ENCODE data around the gene APOH. TPM values are rescaled to one million over a fixed set of nuclear protein-coding genes. Genes with fewer than 3 reads are reported as not detected.

The APOH gene
- total and polyA plus RNA-seq, 2 of the 13 experiments (the other 11 are each of a cell fraction or from before 2014, with no cell fraction given), result 4,846 to 5,748 TPM

GRCh38 chr17:66187718-66188117 lies 41.5 kb downstream of the APOH start:
- Histone ChIP-seq H3K27me3 (ENCODE audit: control insufficient read depth in 1 of 2, insufficient read depth in 2 of 2, low read length in 2 of 2) (no peaks in the 10 kb centered on the region; a peak in 1 of 5 replicates), H3K27ac (ENCODE audit: extremely low read length, insufficient read depth, low read length) (no peak overlapping the region), H3K9me3 (ENCODE audit: low read length) (no peaks in the 10 kb centered on the region), H4K20me1 (ENCODE audit: insufficient read depth, low read length) (no peaks in the 10 kb centered on the region), H3K4me2 (ENCODE audit: low read depth, low read length) (no peak overlapping the region), H3K4me1 (ENCODE audit: insufficient read depth, low read length) (peaks cover 18% of the 10 kb centered on the region), H3K9ac (ENCODE audit: insufficient read depth, low read depth, low read length) (no peak overlapping the region), H3K4me3 (replicated peaks in 1 of 3; ENCODE audit: insufficient read depth in 1 of 3, low read depth in 2 of 3, low read length in 3 of 3) (no peak overlapping the region), H2AFZ (ENCODE audit: low read length) (no peak overlapping the region), H3K36me3 (replicated peaks in 1 of 2; ENCODE audit: control insufficient read depth in 1 of 2, insufficient read depth in 2 of 2, low read length in 2 of 2) (no peaks in the 10 kb centered on the region), H3K79me2 (ENCODE audit: insufficient read depth, low read length) (peaks cover 3% of the 10 kb centered on the region)
- CTCF ChIA-PET (ENCODE audit: low intra/inter-chr PET ratio, low total read pairs), result no interaction called here
- POLR2A ChIA-PET, result no interaction called here
- WGBS (ENCODE audit: low lambda C conversion rate), result 94% methylated on average over 2 of the region's 2 CpGs
- no TSS peak for BruUV-seq (replicated peaks)
- ATAC-seq (no peak), FAIRE-seq (no peak), DNase-seq (ENCODE audit: low spot score) (no peak)
- intact Hi-C loops (cut with micrococcal nuclease; ENCODE audit: unreplicated experiment) (no loop called here), in situ Hi-C loops (cut with HindIII; ENCODE audit: extremely low pct_ligation_motif_present, low pct_unique_long_range_greater_than_20kb) (no loop called here)
- TF ChIP-seq ATF7 (IDR thresholded peaks at IDR 0.05) (peak; percentile 98), ATF7 (CRISPR knock-in tag; IDR thresholded peaks at IDR 0.05) (no peak), CREB1 (IDR thresholded peaks at IDR 0.05) (peak; percentile 82), CREB1 (CRISPR knock-in tag; IDR thresholded peaks at IDR 0.05) (no peak), YY1 (IDR thresholded peaks at IDR 0.05; ENCODE audit: insufficient read depth, insufficient replicate concordance, low read depth, low read length) (no peak)

- H2AFZ ChIP-seq (ENCODE audit: low read length), result no peak overlapping the region
- H3K79me2 ChIP-seq (ENCODE audit: insufficient read depth, low read length), result peaks cover 3% of the 10 kb centered on the region
- BruUV-seq (replicated peaks), result no TSS peak
- H3K36me3 ChIP-seq (replicated peaks in 1 of 2; ENCODE audit: control insufficient read depth in 1 of 2, insufficient read depth in 2 of 2, low read length in 2 of 2), result peaks cover 0 to 4% of the 10 kb centered on the region in 2 experiments; a peak in 1 of 5 replicates
- peaks cover 10% of the 10 kb centered on the region for H3K4me1 ChIP-seq (ENCODE audit: insufficient read depth, low read length)
- in situ Hi-C loops (cut with HindIII; ENCODE audit: extremely low pct_ligation_motif_present, low pct_unique_long_range_greater_than_20kb) (no loop called here), intact Hi-C loops (cut with micrococcal nuclease; ENCODE audit: unreplicated experiment) (no loop called here)
- no peak overlapping the region for H3K27ac ChIP-seq (ENCODE audit: extremely low read length, insufficient read depth, low read length)
- ATAC-seq, result no peak
- H3K27me3 ChIP-seq (ENCODE audit: control insufficient read depth in 1 of 2, insufficient read depth in 2 of 2, low read length in 2 of 2), result no peaks in the 10 kb centered on the region
- no peaks in the 10 kb centered on the region for H4K20me1 ChIP-seq (ENCODE audit: insufficient read depth, low read length)
- H3K9ac ChIP-seq (ENCODE audit: insufficient read depth, low read depth, low read length), result no peak overlapping the region
- H3K9me3 ChIP-seq (ENCODE audit: low read length), result no peaks in the 10 kb centered on the region
- TF ChIP-seq ZNF558 (CRISPR knock-in tag; IDR thresholded peaks at IDR 0.05; ENCODE audit: borderline replicate concordance), result no peak
- TF ChIP-seq HOXA9 (CRISPR knock-in tag; IDR thresholded peaks at IDR 0.05; ENCODE audit: borderline replicate concordance), result no peak
- no peak overlapping the region for H3K4me2 ChIP-seq (ENCODE audit: low read depth, low read length)
- no peak overlapping the region for H3K4me3 ChIP-seq (replicated peaks in 1 of 3; ENCODE audit: insufficient read depth in 1 of 3, low read depth in 2 of 3, low read length in 3 of 3)
- DNase-seq (ENCODE audit: low spot score), result no peak
- FAIRE-seq, result no peak
- CTCF ChIA-PET (ENCODE audit: low intra/inter-chr PET ratio, low total read pairs), result no interaction called here
- POLR2A ChIA-PET, result no interaction called here
- WGBS (ENCODE audit: low lambda C conversion rate), result 93% methylated on average over 4 of the region's 4 CpGs
Observed at GRCh38 chr17:66185862-66186261, 43.4 kb downstream of the APOH start.

Measured in HepG2 (cell line).